GM19193 (cell line): Measurements from ENCODE around the gene KCNA10.

Source experiments
- POLR2A ChIP-seq: IDR thresholded peaks from 4 replicates; pipeline ENCODE4 v1.6.1; 2011; ENCODE audit not compliant: insufficient read depth, insufficient read length; ENCODE audit errors: extremely low read depth

KCNA10 gene

GRCh38 chr1:110519125-110519810 lies at the start of gene KCNA10:
TSS of gene KCNA10 (minus strand) at chr1:110519175. CDS start at chr1:110518787, 388 bp downstream.
- TF ChIP-seq POLR2A: no peak

- TF ChIP-seq POLR2A: no peak
Observed at GRCh38 chr1:110566836-110567235, 47.9 kb upstream of the KCNA10 start.

- no peak for TF ChIP-seq POLR2A
Observed at GRCh38 chr1:110565565-110565964, 46.6 kb upstream of the KCNA10 start.

GRCh38 chr1:110563089-110563488 lies 44.1 kb upstream of the KCNA10 start:
- TF ChIP-seq POLR2A: no peak

- TF ChIP-seq POLR2A: no peak
Observed at GRCh38 chr1:110561596-110561995, 42.6 kb upstream of the KCNA10 start.

- no peak for TF ChIP-seq POLR2A
Observed at GRCh38 chr1:110559157-110559556, 40.2 kb upstream of the KCNA10 start.

- no peak for TF ChIP-seq POLR2A
Observed at GRCh38 chr1:110557481-110557880, 38.5 kb upstream of the KCNA10 start.

GRCh38 chr1:110556471-110556807 lies 37.5 kb upstream of the KCNA10 start:
- TF ChIP-seq POLR2A: no peak

GRCh38 chr1:110555807-110556470 lies 37.0 kb upstream of the KCNA10 start:
- no peak for TF ChIP-seq POLR2A

- no peak for TF ChIP-seq POLR2A
Observed at GRCh38 chr1:110554871-110555801, 36.2 kb upstream of the KCNA10 start.

- TF ChIP-seq POLR2A: no peak
Observed at GRCh38 chr1:110551278-110551809, 32.4 kb upstream of the KCNA10 start.

GRCh38 chr1:110549831-110550230 lies 30.9 kb upstream of the KCNA10 start:
- TF ChIP-seq POLR2A: no peak

GRCh38 chr1:110548381-110548780 lies 29.4 kb upstream of the KCNA10 start:
- no peak for TF ChIP-seq POLR2A

GRCh38 chr1:110547017-110547416 lies 28.0 kb upstream of the KCNA10 start:
- no peak for TF ChIP-seq POLR2A

GRCh38 chr1:110545492-110545891 lies 26.5 kb upstream of the KCNA10 start:
- TF ChIP-seq POLR2A: no peak
